HepG2 (cell line): ENCODE measurements around the gene A3GALT2. TPM values are rescaled to one million over a fixed set of nuclear protein-coding genes. Genes with fewer than 3 reads are reported as not detected.

Experiments used
- ATAC-seq: fragments of 200-7000 bp; cut with Tn5 transposase; 3 replicates; pipeline ENCODE4 v1.9.1; 2020; ENCODE audit warnings: mild to moderate bottlenecking, moderate library complexity
- BruUV-seq: library from RNA; stranded (reverse); fragments of 400-500 nt; replicated peaks from 2 replicates; lab custom pipeline; 2021; lab: Mats Ljungman, UMichigan
- CTCF ChIA-PET: fragments of 300-600 bp; formaldehyde crosslinking; extraction: SDS; loops from one replicate; lab custom pipeline; 2021; ENCODE audit warnings: low total read pairs, inconsistent platforms, low intra/inter-chr PET ratio; lab: Yijun Ruan, JAX
- POLR2A ChIA-PET: fragments of 350-600 bp; sonication (Branson Sonifier 250); formaldehyde crosslinking; loops from one replicate; lab custom pipeline; 2020; ENCODE audit warnings: antibody characterized with exemption, inconsistent platforms; lab: Yijun Ruan, JAX
- DNase-seq: peaks from one replicate; pipeline ENCODE4 v3.0.0-alpha.2; 2015; ENCODE audit warnings: low spot score
- FAIRE-seq: peaks from 3 replicates; lab custom pipeline; 2011; peaks lifted over from hg19 to GRCh38; lab: Jason Lieb, UNC
- H2AFZ ChIP-seq: one replicate; pipeline ENCODE4 v1.6.1; 2011; ENCODE audit warnings: low read length, inconsistent platforms
- H3K27ac ChIP-seq: fragments of 300-600 bp; 3 replicates; pipeline ENCODE4 v1.8.0; 2011; ENCODE audit warnings: mixed run types, mild to moderate bottlenecking, mixed read lengths, low read length, inconsistent platforms; ENCODE audit not compliant: insufficient read depth; ENCODE audit errors: extremely low read length
- H3K27me3 ChIP-seq, 2 experiments: fragments of 200-600 bp in 1 of 2; 2 replicates in 1 of 2; 3 replicates in 1 of 2; pipeline versions ENCODE4 v1.6.0 to v1.8.0; 2011; ENCODE audit warnings: low read length in 2 of 2, mild to moderate bottlenecking in 2 of 2, moderate library complexity in 2 of 2, inconsistent platforms in 1 of 2; ENCODE audit not compliant: insufficient read depth in 2 of 2, control insufficient read depth in 1 of 2
- H3K36me3 ChIP-seq, 2 experiments: fragments of 200-600 bp in 1 of 2; replicated peaks in 1 of 2; 2 replicates in 1 of 2; 3 replicates in 1 of 2; pipeline versions ENCODE4 v1.5.1 to v1.8.0; 2011; ENCODE audit warnings: low read length in 2 of 2, inconsistent platforms in 1 of 2; ENCODE audit not compliant: insufficient read depth in 2 of 2, control insufficient read depth in 1 of 2
- H3K4me1 ChIP-seq: 2 replicates; pipeline ENCODE4 v1.5.1; 2012; ENCODE audit warnings: low read length, inconsistent platforms; ENCODE audit not compliant: insufficient read depth
- H3K4me2 ChIP-seq: 2 replicates; pipeline ENCODE4 v1.6.0; 2011; ENCODE audit warnings: low read depth, low read length, inconsistent platforms
- H3K4me3 ChIP-seq, 3 experiments: fragments of 200-600 bp in 1 of 3; sonication (generic), shearing (Covaris generic) in 1 of 3; replicated peaks in 1 of 3; 2 replicates each; pipeline ENCODE4 v1.5.1; 2011 to 2016; ENCODE audit warnings: low read length in 3 of 3, inconsistent platforms in 2 of 3, low read depth in 2 of 3, mild to moderate bottlenecking in 2 of 3, control low read depth in 1 of 3, mixed read lengths in 1 of 3; ENCODE audit not compliant: insufficient read depth in 1 of 3
- H3K79me2 ChIP-seq: one replicate; pipeline ENCODE4 v1.6.1; 2011; ENCODE audit warnings: low read length, inconsistent platforms; ENCODE audit not compliant: insufficient read depth
- H3K9ac ChIP-seq: 2 replicates; pipeline ENCODE4 v1.6.0; 2011; ENCODE audit warnings: mild to moderate bottlenecking, low read depth, low read length, inconsistent platforms; ENCODE audit not compliant: insufficient read depth
- H3K9me3 ChIP-seq: 2 replicates; pipeline ENCODE4 v1.5.1; 2012; ENCODE audit warnings: mild to moderate bottlenecking, low read length
- H4K20me1 ChIP-seq: 2 replicates; pipeline ENCODE4 v1.6.0; 2011; ENCODE audit warnings: inconsistent platforms, mild to moderate bottlenecking, low read length, moderate library complexity; ENCODE audit not compliant: insufficient read depth
- AKAP8 ChIP-seq: sonication (generic); formaldehyde crosslinking; IDR thresholded peaks from 2 replicates; pipeline ENCODE4 v1.5.1; 2020; ENCODE audit warnings: mild to moderate bottlenecking, missing genetic modification reagents
- DNMT3B ChIP-seq: conservative IDR thresholded peaks from 2 replicates; pipeline ENCODE4 v1.6.1; 2016; ENCODE audit warnings: missing biosample characterization, control low read depth
- ELF1 ChIP-seq: sonication (generic); formaldehyde crosslinking; IDR thresholded peaks from 2 replicates; pipeline ENCODE4 v1.4.0; 2020; ENCODE audit warnings: missing genetic modification reagents
- EP300 ChIP-seq, 3 experiments: sonication (generic) in 1 of 3; formaldehyde crosslinking in 1 of 3; IDR thresholded peaks; 2 replicates each; pipeline versions ENCODE4 v1.5.1 to v1.6.1; 2011 to 2020; ENCODE audit warnings: low read depth in 2 of 3, low read length in 2 of 3, borderline replicate concordance in 1 of 3, improper control_type of control experiment in 1 of 3, mild to moderate bottlenecking in 1 of 3, missing genetic modification reagents in 1 of 3, moderate library complexity in 1 of 3
- GABPB1 ChIP-seq: IDR thresholded peaks from 2 replicates; pipeline ENCODE4 v1.6.1; 2016; ENCODE audit warnings: mild to moderate bottlenecking, missing genetic modification reagents, moderate library complexity, missing compliant biosample characterization
- IRF2 ChIP-seq: IDR thresholded peaks from 2 replicates; pipeline ENCODE4 v1.6.1; 2018; ENCODE audit warnings: missing genetic modification reagents, missing compliant biosample characterization
- KDM5B ChIP-seq: sonication (generic); formaldehyde crosslinking; IDR thresholded peaks from 2 replicates; pipeline ENCODE4 v1.4.0; 2020; ENCODE audit warnings: missing genetic modification reagents, mild to moderate bottlenecking, borderline replicate concordance
- KLF13 ChIP-seq: sonication (generic); formaldehyde crosslinking; IDR thresholded peaks from 2 replicates; pipeline ENCODE4 v1.4.0; 2020; ENCODE audit warnings: mild to moderate bottlenecking, missing genetic modification reagents
- STAG1 ChIP-seq: sonication (generic); formaldehyde crosslinking; IDR thresholded peaks from 2 replicates; pipeline ENCODE4 v1.4.0; 2020; ENCODE audit warnings: missing genetic modification reagents
- ZFP36L2 ChIP-seq: sonication (generic); formaldehyde crosslinking; IDR thresholded peaks from 2 replicates; pipeline ENCODE4 v1.4.0; 2020; ENCODE audit warnings: missing genetic modification reagents
- ZNF34 ChIP-seq: sonication (generic); formaldehyde crosslinking; IDR thresholded peaks from 2 replicates; pipeline ENCODE4 v1.4.0; 2020; ENCODE audit warnings: mild to moderate bottlenecking, missing genetic modification reagents, borderline replicate concordance
- ZNF572 ChIP-seq: sonication (generic); formaldehyde crosslinking; IDR thresholded peaks from 2 replicates; pipeline ENCODE4 v1.5.1; 2020; ENCODE audit warnings: mild to moderate bottlenecking, missing genetic modification reagents
- ZNF615 ChIP-seq: sonication (generic); formaldehyde crosslinking; IDR thresholded peaks from 2 replicates; pipeline ENCODE4 v1.5.0; 2020; ENCODE audit warnings: mild to moderate bottlenecking, missing genetic modification reagents, borderline replicate concordance
- ZNF772 ChIP-seq: sonication (generic); formaldehyde crosslinking; IDR thresholded peaks from 2 replicates; pipeline ENCODE4 v1.5.0; 2020; ENCODE audit warnings: mild to moderate bottlenecking, missing genetic modification reagents
- WGBS: methylation state at CpG from one replicate; pipeline ENCODE4 v1.1.6; 2017; ENCODE audit warnings: low lambda C conversion rate; 5-methylcytosine and 5-hydroxymethylcytosine counted together
- in situ Hi-C: cut with HindIII; loops from 2 replicates; pipeline ENCODE4 v1.10.0; 2017; ENCODE audit warnings: low pct_unique_long_range_greater_than_20kb; ENCODE audit not compliant: extremely low pct_ligation_motif_present
- intact Hi-C: fragments of 100-400 bp; cut with micrococcal nuclease; formaldehyde crosslinking; loops from one replicate; pipeline ENCODE4 v1.10.0; 2022; ENCODE audit not compliant: unreplicated experiment
- polyA plus RNA-seq, 8 experiments: library from polyadenylated mRNA; depleted of rRNA in 3 of 8; stranded (reverse) in 7 of 8; unstranded in 1 of 8; fragments of >200 nt; fragmentation: Illumina TruSeq in 4 of 8; extraction: Trizol in 4 of 8; gene quantifications; 2 replicates each; pipeline versions ENCODE4 v1.2.1 to v1.2.3, GENCODE V29; 2011 to 2016; ENCODE audit warnings: low read depth in 4 of 8, missing spikeins in 1 of 8, mixed read lengths in 1 of 8; ENCODE audit not compliant: insufficient read depth in 1 of 8
- total RNA-seq, 5 experiments: library from RNA; depleted of rRNA; stranded (reverse); fragments of >200 nt; fragmentation: Illumina TruSeq; extraction: Trizol; gene quantifications; 2 replicates each; pipeline ENCODE4 v1.2.3, GENCODE V29; 2016; ENCODE audit warnings: low read depth in 1 of 5
- TF ChIP-seq, protein P1 (sequence below): sonication (generic); formaldehyde crosslinking; IDR thresholded peaks from 2 replicates; pipeline ENCODE4 v1.8.1; 2023; ENCODE audit warnings: mild to moderate bottlenecking, missing genetic modification reagents, borderline replicate concordance
- TF ChIP-seq, protein P2 (sequence below): sonication (generic); formaldehyde crosslinking; IDR thresholded peaks from 2 replicates; pipeline ENCODE4 v1.5.0; 2020; ENCODE audit warnings: mild to moderate bottlenecking, missing genetic modification reagents, moderate library complexity
- TF ChIP-seq, protein P3 (sequence below): sonication (generic); formaldehyde crosslinking; IDR thresholded peaks from 2 replicates; pipeline ENCODE4 v1.4.0; 2020; ENCODE audit warnings: low read depth, mild to moderate bottlenecking, missing genetic modification reagents
- TF ChIP-seq, protein P4 (sequence below): sonication (generic); formaldehyde crosslinking; IDR thresholded peaks from 2 replicates; pipeline ENCODE4 v1.4.0; 2020; ENCODE audit warnings: mild to moderate bottlenecking, missing genetic modification reagents

Gene A3GALT2
- total and polyA plus RNA-seq, 2 of the 13 experiments (the other 11 are each of a cell fraction or from before 2014, with no cell fraction given): not detected

DNA sequence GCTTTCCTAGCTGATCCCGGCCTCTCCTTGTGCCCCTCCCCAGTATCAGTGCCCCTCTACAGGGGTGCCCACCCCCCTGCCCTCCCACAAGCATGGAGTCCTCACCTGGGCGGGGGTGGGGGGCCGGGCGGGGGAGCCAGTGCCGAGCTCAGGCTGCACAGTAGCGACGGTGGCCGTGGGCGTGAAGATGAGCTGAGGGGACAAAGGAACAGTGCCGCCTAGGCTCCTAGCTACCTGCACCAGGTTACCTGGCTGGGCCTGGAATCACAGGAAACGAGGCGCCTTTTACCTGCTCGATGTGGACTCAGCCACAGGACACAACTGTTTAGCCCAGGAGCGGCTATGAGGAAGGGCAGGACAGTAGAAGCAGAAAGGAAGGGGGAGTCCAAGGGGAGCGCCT is 47.5 kb upstream of the A3GALT2 start (continued):
- TF ChIP-seq ZNF34 (CRISPR knock-in tag) (no peak), KDM5B (no peak), ELF1 (CRISPR knock-in tag) (no peak), DNMT3B (CRISPR knock-in tag) (no peak), KLF13 (no peak), ZNF615 (no peak), AKAP8 (no peak), EP300 (IDR thresholded peaks at IDR 0.05; ENCODE audit: low read depth in 2 of 2, low read length in 2 of 2) (no peak), EP300 (CRISPR knock-in tag; IDR thresholded peaks at IDR 0.05; ENCODE audit: borderline replicate concordance) (no peak), GABPB1 (CRISPR knock-in tag) (no peak)
- TF ChIP-seq, protein P1, sequence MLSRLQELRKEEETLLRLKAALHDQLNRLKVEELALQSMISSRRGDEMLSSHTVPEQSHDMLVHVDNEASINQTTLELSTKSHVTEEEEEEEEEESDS (CRISPR knock-in tag): no peak
- TF ChIP-seq, all 625 proteins: peak for 0

DNA sequence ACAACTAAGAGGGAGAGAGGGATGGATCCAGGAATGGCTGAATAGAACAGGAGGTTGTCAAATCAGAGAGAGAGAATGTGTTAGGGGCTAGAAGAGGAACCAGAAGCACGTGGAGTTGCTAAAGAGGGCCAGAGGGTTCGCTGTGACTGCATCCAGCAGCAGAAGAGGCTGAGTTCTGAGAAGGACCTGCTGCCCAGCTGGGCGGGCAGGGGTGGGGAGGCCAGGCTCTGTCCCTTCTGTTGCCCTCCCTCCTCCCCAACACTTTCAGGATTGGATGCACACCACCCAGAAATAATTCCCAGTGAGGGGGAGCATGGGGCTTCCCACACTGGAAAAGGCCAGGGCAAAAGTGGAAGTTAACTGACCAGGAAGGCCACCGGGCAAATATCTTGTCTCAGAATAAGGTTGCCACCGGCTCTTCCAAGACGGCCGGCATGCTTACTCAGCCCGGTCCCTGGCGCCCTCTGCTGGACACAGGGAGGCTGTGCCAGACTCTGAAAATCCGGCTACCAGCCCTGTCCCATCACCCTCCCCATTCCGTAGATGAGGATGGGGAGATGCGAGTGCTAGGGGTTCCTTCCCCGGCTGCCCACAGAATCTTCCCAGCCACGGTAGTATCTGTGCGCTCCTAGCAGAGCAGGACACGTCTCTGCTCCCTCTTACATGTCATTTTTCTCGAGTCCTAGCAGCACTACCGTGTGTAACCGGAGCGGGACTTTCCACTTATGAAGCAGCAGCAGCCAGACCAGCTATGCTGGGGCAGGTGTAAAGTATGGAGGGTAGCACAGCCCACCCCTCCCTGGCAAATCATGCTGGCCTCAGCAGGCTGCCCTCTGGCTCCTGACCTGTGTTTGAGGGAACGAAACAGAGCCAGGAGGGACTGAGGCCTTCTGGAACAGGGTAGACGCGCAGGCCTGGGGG is 46.8 kb upstream of the A3GALT2 start:
- in situ Hi-C loops: loop anchor here (5.0 kb wide), 2 partner anchors 70 to 150 kb away; no protein-coding TSS in a partner anchor
- DNase-seq (peak; percentile 50), FAIRE-seq (peak; percentile 52), ATAC-seq (peak; percentile 78)
- Histone ChIP-seq H3K4me1 (peaks cover 51% of the 10 kb centered on the region), H3K4me3 (no peak overlapping the region), H3K9me3 (no peaks in the 10 kb centered on the region), H3K27me3 (peaks cover 0 to 16% of the 10 kb centered on the region in 2 experiments; a peak in 3 of 5 replicates), H4K20me1 (peaks cover 3% of the 10 kb centered on the region; the same call in 1 of the 2 replicates), H3K4me2 (peak overlapping the region; percentile 61; the same call in 1 of the 2 replicates), H2AFZ (no peak overlapping the region), H3K27ac (no peak overlapping the region), H3K79me2 (no peaks in the 10 kb centered on the region), H3K36me3 (no peaks in the 10 kb centered on the region), H3K9ac (no peak overlapping the region)
- 20% methylated on average over 15 of the region's 23 CpGs for WGBS
- POLR2A ChIA-PET: interaction anchor here (0.6 kb wide), 1 partner anchor 17 kb away, joined by 3 read pairs; no protein-coding TSS in a partner anchor
- intact Hi-C loops: loop anchor here (1.0 to 10.0 kb wide), 3 partner anchors 72 to 253 kb away; no protein-coding TSS in a partner anchor
- no TSS peak for BruUV-seq
- CTCF ChIA-PET: interaction anchor here (1.4 to 2.5 kb wide), 4 partner anchors 70 to 149 kb away, joined by 5 to 34 read pairs (median 12); no protein-coding TSS in a partner anchor
- peak; percentile 97 for TF ChIP-seq STAG1 (CRISPR knock-in tag)
- TF ChIP-seq IRF2 (CRISPR knock-in tag): 0 out of 2 replicates have a peak, but pooled peaks have one; percentile 23
- no peak for TF ChIP-seq ZNF572
- TF ChIP-seq, protein P2, sequence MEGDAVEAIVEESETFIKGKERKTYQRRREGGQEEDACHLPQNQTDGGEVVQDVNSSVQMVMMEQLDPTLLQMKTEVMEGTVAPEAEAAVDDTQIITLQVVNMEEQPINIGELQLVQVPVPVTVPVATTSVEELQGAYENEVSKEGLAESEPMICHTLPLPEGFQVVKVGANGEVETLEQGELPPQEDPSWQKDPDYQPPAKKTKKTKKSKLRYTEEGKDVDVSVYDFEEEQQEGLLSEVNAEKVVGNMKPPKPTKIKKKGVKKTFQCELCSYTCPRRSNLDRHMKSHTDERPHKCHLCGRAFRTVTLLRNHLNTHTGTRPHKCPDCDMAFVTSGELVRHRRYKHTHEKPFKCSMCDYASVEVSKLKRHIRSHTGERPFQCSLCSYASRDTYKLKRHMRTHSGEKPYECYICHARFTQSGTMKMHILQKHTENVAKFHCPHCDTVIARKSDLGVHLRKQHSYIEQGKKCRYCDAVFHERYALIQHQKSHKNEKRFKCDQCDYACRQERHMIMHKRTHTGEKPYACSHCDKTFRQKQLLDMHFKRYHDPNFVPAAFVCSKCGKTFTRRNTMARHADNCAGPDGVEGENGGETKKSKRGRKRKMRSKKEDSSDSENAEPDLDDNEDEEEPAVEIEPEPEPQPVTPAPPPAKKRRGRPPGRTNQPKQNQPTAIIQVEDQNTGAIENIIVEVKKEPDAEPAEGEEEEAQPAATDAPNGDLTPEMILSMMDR (CRISPR knock-in tag): peak; percentile 95
- no peak for TF ChIP-seq ZFP36L2 (CRISPR knock-in tag)
- TF ChIP-seq, protein P3, sequence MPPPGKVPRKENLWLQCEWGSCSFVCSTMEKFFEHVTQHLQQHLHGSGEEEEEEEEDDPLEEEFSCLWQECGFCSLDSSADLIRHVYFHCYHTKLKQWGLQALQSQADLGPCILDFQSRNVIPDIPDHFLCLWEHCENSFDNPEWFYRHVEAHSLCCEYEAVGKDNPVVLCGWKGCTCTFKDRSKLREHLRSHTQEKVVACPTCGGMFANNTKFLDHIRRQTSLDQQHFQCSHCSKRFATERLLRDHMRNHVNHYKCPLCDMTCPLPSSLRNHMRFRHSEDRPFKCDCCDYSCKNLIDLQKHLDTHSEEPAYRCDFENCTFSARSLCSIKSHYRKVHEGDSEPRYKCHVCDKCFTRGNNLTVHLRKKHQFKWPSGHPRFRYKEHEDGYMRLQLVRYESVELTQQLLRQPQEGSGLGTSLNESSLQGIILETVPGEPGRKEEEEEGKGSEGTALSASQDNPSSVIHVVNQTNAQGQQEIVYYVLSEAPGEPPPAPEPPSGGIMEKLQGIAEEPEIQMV (CRISPR knock-in tag): no peak
- TF ChIP-seq, protein P4, sequence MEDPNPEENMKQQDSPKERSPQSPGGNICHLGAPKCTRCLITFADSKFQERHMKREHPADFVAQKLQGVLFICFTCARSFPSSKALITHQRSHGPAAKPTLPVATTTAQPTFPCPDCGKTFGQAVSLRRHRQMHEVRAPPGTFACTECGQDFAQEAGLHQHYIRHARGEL (CRISPR knock-in tag): no peak
- TF ChIP-seq ZNF772 (CRISPR knock-in tag): 0 out of 2 replicates have a peak, but pooled peaks have one; percentile 34
